Measurements from ENCODE around the gene PRG2.

GRCh38 chr11:57424792-57425564 lies 34.5 kb upstream of the PRG2 start:
- TF ChIP-seq CTCF (conservative IDR thresholded peaks at IDR 0.05; ENCODE audit: low read depth, low read length) (no peak), EZH2 (IDR thresholded peaks at IDR 0.05; ENCODE audit: low read length, unreplicated experiment) (no peak)
